ENCODE data around the gene LRP2. TPM values are rescaled to one million over a fixed set of nuclear protein-coding genes. Genes with fewer than 3 reads are reported as not detected.
A peak's percentile ranks its signal among the peaks of the same experiment; 100 is the strongest.

LRP2 gene
- total and polyA plus RNA-seq, 2 experiments from 2014 or later, result 0.68 to 2.7 TPM

- TF ChIP-seq CREB1 (CRISPR knock-in tag; IDR thresholded peaks at IDR 0.05; ENCODE audit: low read depth) (no peak), REST (IDR thresholded peaks at IDR 0.05; ENCODE audit: unreplicated experiment) (no peak), CTCF (conservative IDR thresholded peaks at IDR 0.05; ENCODE audit: low read depth in 2 of 2) (no peak), POLR2AphosphoS5 (IDR thresholded peaks at IDR 0.05; ENCODE audit: low read depth) (no peak)
- no peaks in the 10 kb centered on the region for H3K36me3 Mint-ChIP-seq (ENCODE audit: low read depth)
- Histone ChIP-seq H3K9me2 (ENCODE audit: insufficient read depth) (no peaks in the 10 kb centered on the region), H3K4me3 (no peak overlapping the region), H3K36me3 (ENCODE audit: insufficient read depth) (no peaks in the 10 kb centered on the region), H3K4me2 (no peak overlapping the region), H4K20me1 (replicated peaks; ENCODE audit: insufficient read depth) (no peaks in the 10 kb centered on the region), H2AFZ (peak overlapping the region; percentile 90; the same call in 1 of the 2 replicates), H3K79me2 (replicated peaks; ENCODE audit: insufficient read depth) (no peaks in the 10 kb centered on the region), H3K27me3 (ENCODE audit: insufficient read depth) (no peaks in the 10 kb centered on the region), H3F3A (replicated peaks; ENCODE audit: low read depth) (no peaks in the 10 kb centered on the region), H3K27ac (ENCODE audit: low read depth) (no peak overlapping the region), H3K4me1 (ENCODE audit: insufficient read depth) (peaks cover 8% of the 10 kb centered on the region)
- no peak for DNase-seq (ENCODE audit: low spot score)
- H3K4me1 Mint-ChIP-seq, result peaks cover 21% of the 10 kb centered on the region
- no peaks in the 10 kb centered on the region for H3K9me3 Mint-ChIP-seq
- no peak overlapping the region for H3K4me3 Mint-ChIP-seq
- ATAC-seq, result no peak; the same call in 2 of the 3 replicates
- no peak overlapping the region for H3K27ac Mint-ChIP-seq
- peaks cover 2% of the 10 kb centered on the region for H3K27me3 Mint-ChIP-seq (ENCODE audit: insufficient read depth, low read depth, poor library complexity)
Observed at GRCh38 chr2:169393068-169393590, 30.8 kb upstream of the LRP2 start.

- peaks cover 18% of the 10 kb centered on the region for H3K4me1 Mint-ChIP-seq
- no peaks in the 10 kb centered on the region for H3F3A ChIP-seq (replicated peaks; ENCODE audit: low read depth)
- TF ChIP-seq EZH2 (IDR thresholded peaks at IDR 0.05; ENCODE audit: low read depth, unreplicated experiment) (no peak), NANOG (IDR thresholded peaks at IDR 0.05; ENCODE audit: borderline replicate concordance) (no peak), EZH2phosphoT487 (IDR thresholded peaks at IDR 0.05; ENCODE audit: unreplicated experiment) (no peak), STAT1 (IDR thresholded peaks at IDR 0.05; ENCODE audit: unreplicated experiment) (no peak), JUNB (IDR thresholded peaks at IDR 0.05; ENCODE audit: unreplicated experiment) (no peak), CTCF (conservative IDR thresholded peaks at IDR 0.05; ENCODE audit: low read depth in 2 of 2) (no peak), ETS1 (IDR thresholded peaks at IDR 0.05) (no peak), ZNF331 (CRISPR knock-in tag; IDR thresholded peaks at IDR 0.05; ENCODE audit: low read depth) (no peak), CREB1 (CRISPR knock-in tag; IDR thresholded peaks at IDR 0.05; ENCODE audit: low read depth) (no peak), POLR2AphosphoS5 (IDR thresholded peaks at IDR 0.05; ENCODE audit: low read depth) (no peak), REST (IDR thresholded peaks at IDR 0.05; ENCODE audit: unreplicated experiment) (no peak)
Observed at GRCh38 chr2:169391236-169391635, 28.9 kb upstream of the LRP2 start.

More at GRCh38 chr2:169391236-169391635, 28.9 kb upstream of the LRP2 start:
- H3K27me3 Mint-ChIP-seq (ENCODE audit: insufficient read depth, low read depth, poor library complexity), result peaks cover 2% of the 10 kb centered on the region
- Histone ChIP-seq H2AFZ (no peak overlapping the region), H4K20me1 (replicated peaks; ENCODE audit: insufficient read depth) (no peaks in the 10 kb centered on the region), H3K4me2 (no peak overlapping the region), H3K4me3 (no peak overlapping the region), H3K27ac (ENCODE audit: low read depth) (no peak overlapping the region), H3K9me2 (ENCODE audit: insufficient read depth) (no peaks in the 10 kb centered on the region), H3K27me3 (ENCODE audit: insufficient read depth) (no peaks in the 10 kb centered on the region), H3K79me2 (replicated peaks; ENCODE audit: insufficient read depth) (no peaks in the 10 kb centered on the region), H3K36me3 (ENCODE audit: insufficient read depth) (no peaks in the 10 kb centered on the region), H3K4me1 (ENCODE audit: insufficient read depth) (peaks cover 7% of the 10 kb centered on the region)
- ATAC-seq (no peak), DNase-seq (ENCODE audit: low spot score) (no peak)
- H3K27ac Mint-ChIP-seq, result no peak overlapping the region
- H3K4me3 Mint-ChIP-seq, result no peak overlapping the region
- H3K9me3 Mint-ChIP-seq, result no peaks in the 10 kb centered on the region
- H3K36me3 Mint-ChIP-seq (ENCODE audit: low read depth), result no peaks in the 10 kb centered on the region

Data from GM23338 (cell line).